NCI-H524 (cell line): Measurements from ENCODE around the gene FER.
"Not testable (repeated sequence)": the region's sequence is repeated elsewhere in the genome, so short reads cannot be mapped to it uniquely, and the experiment has no call there.

Experiments used
- DNase-seq, 2 experiments: peaks; one replicate each; lab custom pipeline; 2025; lab: John Stamatoyannopoulos, UW

The FER gene

GRCh38 chr5:108957333-108957732 lies 209.6 kb downstream of the FER start:
- no peak for DNase-seq

GRCh38 chr5:108966910-108967309 lies 219.2 kb downstream of the FER start:
- DNase-seq: no peak

GRCh38 chr5:108974594-108974993 lies 226.9 kb downstream of the FER start:
- no peak for DNase-seq

- no peak for DNase-seq
Measured at GRCh38 chr5:108975697-108976096, 228.0 kb downstream of the FER start.

GRCh38 chr5:108983461-108984092 lies 235.9 kb downstream of the FER start:
- DNase-seq: peak; percentile 58 to 91

- no peak for DNase-seq
Measured at GRCh38 chr5:108989761-108990392, 242.2 kb downstream of the FER start.

GRCh38 chr5:108992396-108993085 lies 244.8 kb downstream of the FER start:
- DNase-seq: not testable (repeated sequence)

GRCh38 chr5:108993440-108993839 lies 245.7 kb downstream of the FER start:
- DNase-seq: peak in 1 of 2 experiments; percentile 39

GRCh38 chr5:108997720-108998119 lies 250.0 kb downstream of the FER start:
- no peak for DNase-seq

- DNase-seq: no peak
Measured at GRCh38 chr5:108998216-108998615, 250.5 kb downstream of the FER start.

- DNase-seq: no peak
Measured at GRCh38 chr5:109003928-109004327, 256.2 kb downstream of the FER start.

- DNase-seq: no peak
Measured at GRCh38 chr5:109005297-109006009, 257.8 kb downstream of the FER start.

- DNase-seq: no peak
Measured at GRCh38 chr5:109006129-109006528, 258.4 kb downstream of the FER start.

GRCh38 chr5:109016300-109016699 lies 268.6 kb downstream of the FER start:
- no peak for DNase-seq

GRCh38 chr5:109022056-109022455 lies 274.4 kb downstream of the FER start:
- no peak for DNase-seq

- not testable (repeated sequence) for DNase-seq
Measured at GRCh38 chr5:109025729-109026128, 278.0 kb downstream of the FER start.

- no peak for DNase-seq
Measured at GRCh38 chr5:109027983-109028607, 280.4 kb downstream of the FER start.

- no peak for DNase-seq
Measured at GRCh38 chr5:109028608-109029299, 281.1 kb downstream of the FER start.

- DNase-seq: no peak
Measured at GRCh38 chr5:109029847-109030246, 282.1 kb downstream of the FER start.

GRCh38 chr5:109030360-109031143 lies 282.9 kb downstream of the FER start:
- no peak for DNase-seq

- DNase-seq: no peak
Measured at GRCh38 chr5:109034306-109034705, 286.6 kb downstream of the FER start.
